ENCODE data around the gene LCN6.

GRCh38 chr9:136795000-136795348, 46.6 kb upstream of the LCN6 start:
- TF ChIP-seq, protein P1, sequence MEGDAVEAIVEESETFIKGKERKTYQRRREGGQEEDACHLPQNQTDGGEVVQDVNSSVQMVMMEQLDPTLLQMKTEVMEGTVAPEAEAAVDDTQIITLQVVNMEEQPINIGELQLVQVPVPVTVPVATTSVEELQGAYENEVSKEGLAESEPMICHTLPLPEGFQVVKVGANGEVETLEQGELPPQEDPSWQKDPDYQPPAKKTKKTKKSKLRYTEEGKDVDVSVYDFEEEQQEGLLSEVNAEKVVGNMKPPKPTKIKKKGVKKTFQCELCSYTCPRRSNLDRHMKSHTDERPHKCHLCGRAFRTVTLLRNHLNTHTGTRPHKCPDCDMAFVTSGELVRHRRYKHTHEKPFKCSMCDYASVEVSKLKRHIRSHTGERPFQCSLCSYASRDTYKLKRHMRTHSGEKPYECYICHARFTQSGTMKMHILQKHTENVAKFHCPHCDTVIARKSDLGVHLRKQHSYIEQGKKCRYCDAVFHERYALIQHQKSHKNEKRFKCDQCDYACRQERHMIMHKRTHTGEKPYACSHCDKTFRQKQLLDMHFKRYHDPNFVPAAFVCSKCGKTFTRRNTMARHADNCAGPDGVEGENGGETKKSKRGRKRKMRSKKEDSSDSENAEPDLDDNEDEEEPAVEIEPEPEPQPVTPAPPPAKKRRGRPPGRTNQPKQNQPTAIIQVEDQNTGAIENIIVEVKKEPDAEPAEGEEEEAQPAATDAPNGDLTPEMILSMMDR (IDR thresholded peaks at IDR 0.05): no peak
- TF ChIP-seq POLR2A (IDR thresholded peaks at IDR 0.05): no peak

Measured in right lobe of liver (tissue), 4 donors.